AG20443 (cell line): Measurements from ENCODE around the gene CREB3.
A peak's percentile ranks its signal among the peaks of the same experiment; 100 is the strongest.

Experiments used
- DNase-seq: peaks from one replicate; pipeline ENCODE4 v3.0.0; 2012; ENCODE audit warnings: low spot score, mixed read lengths

Gene CREB3

DNA sequence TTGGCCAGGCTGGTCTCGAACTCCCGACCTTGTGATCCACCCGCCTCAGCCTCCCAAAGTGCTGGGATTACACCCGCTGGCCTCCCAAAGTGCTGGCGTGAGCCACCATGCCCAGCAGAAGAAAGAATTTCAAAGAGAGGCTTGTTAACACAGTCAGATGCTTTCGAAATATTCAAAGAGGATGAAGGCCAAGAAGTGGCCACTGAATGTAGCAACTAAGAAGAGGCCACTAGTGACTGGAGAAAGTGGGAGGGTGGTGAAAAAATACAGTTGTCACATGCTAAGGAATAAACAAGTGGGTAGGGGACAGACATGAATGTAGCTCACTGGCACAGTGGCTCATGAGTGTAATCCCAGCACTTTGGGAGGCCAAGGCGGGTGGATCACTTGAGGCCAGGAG is 29.8 kb upstream of the CREB3 start:
- DNase-seq = no peak

DNA sequence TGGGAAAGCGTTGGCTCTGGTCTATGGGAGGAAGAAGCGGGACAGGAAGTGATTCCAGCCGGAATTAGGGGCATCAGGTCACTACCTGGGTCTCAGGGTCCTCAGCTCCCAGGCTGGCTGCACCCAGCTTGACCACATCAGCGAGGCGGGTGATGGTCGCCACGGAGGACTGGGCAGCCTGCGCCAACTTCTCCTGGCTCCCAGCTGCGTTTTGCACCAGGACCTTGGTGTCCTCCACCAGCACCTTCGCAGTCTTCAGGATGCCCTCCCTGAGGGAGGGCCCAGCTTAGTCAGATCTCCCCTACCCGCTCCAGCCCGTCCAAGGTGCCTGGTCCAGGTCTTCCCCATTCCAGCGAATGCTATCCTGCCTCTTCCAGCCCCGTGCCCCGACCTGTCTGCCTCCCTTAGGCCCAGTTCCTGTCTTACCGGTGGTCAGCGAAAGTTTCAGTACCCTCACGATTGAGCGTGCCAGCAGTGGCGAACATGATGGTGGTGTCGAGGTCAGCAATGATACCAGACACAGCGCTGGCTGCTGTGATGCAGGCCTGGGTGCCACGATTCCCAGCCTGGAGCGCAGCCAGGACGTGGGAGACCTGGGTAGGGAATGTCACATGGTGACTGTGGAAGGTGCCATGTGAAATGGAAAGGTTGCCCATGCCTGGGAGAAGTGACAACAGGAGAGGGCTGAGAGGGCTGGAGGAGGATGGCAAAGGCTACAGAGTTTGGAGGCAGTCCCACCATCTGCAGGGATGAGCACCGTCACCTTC is 28.4 kb upstream of the CREB3 start:
- no peak for DNase-seq

DNA sequence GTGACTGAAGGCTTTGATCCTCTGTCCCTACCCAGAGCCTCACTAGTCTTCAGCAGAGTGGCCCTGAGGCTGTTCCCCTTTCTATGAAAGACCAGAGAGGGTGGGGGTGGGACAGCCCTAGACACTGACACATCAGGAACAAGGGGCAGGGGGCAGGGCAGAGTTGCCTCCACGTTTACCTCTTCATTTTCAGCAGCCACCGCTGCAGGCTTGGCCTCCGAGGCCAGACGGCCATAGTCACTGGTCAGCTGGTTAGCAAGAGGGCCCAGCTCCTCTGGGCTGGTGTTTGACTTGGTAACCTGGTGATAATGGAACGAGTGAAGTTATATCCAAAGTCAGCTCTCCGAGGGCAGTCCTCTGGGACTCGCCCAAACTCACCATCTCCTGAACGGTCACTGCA is 27.1 kb upstream of the CREB3 start:
- no peak for DNase-seq

DNA sequence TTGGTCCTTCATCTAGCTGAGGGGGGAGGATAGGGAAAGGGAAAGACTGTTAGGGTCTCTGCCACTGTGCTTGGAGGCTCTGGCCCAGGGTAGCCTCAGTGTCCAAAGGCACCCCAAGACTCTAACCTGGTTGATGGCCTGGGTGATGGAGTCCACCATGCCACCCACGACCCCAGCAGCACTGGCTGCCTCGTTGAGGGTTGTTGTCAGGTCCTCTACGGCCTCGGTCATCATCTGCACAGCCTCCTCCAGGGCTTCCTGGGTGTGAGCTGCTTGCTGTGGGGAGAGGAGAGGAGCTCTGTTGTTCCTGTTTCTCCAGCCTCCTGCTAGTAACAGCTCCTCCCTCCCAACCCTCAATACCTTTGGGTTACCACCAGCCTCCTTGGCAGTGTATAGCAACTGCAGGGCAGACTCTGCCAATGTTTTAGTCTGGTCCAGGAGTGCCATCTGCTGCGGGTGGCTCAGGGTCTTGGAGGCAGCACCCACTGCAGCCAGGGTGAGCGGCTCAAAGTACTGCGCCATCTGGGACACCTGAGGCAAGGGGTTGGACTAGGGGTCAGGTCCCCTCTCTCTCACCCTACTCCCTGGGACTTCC is 26.5 kb upstream of the CREB3 start:
- DNase-seq = no peak

DNA sequence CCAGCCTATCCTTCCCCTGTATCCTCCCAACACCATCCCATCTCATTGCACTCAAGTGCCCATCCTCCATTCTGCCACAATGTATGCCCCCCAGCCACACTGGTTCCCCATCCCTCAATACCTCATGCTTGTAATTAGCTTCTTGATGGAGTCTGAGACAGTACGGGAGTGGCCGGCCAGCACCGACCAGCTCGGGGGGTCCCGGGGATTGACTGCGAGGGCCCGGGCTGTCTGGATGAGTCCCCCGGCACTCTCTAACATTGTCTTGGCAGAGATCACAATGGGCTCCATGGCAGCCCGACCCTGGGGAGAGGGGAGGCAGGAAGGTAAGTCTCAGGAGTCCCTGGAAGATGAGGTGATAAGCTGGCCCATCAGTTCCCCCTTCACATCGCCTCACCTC is 25.5 kb upstream of the CREB3 start:
- DNase-seq = no peak

DNA sequence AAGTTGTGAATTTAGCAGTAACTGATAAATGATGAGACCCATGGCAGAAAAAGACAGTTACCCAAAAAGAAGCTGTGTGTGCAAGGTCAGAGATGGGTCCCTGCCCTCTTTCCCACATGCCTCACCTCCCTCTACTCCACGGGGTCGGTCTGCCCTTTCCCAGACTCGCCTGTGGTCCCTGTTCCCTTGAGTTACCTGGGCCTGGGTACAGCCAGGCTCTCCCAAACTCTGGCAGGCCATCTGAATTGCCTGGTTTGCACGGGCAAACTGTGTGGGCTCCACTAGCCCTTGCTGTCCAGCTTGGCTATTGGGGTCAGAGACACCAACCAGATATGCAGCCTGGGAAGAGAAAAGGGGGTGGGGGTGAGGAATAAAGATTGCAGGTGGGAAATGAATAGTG is 24.3 kb upstream of the CREB3 start:
- no peak for DNase-seq

DNA sequence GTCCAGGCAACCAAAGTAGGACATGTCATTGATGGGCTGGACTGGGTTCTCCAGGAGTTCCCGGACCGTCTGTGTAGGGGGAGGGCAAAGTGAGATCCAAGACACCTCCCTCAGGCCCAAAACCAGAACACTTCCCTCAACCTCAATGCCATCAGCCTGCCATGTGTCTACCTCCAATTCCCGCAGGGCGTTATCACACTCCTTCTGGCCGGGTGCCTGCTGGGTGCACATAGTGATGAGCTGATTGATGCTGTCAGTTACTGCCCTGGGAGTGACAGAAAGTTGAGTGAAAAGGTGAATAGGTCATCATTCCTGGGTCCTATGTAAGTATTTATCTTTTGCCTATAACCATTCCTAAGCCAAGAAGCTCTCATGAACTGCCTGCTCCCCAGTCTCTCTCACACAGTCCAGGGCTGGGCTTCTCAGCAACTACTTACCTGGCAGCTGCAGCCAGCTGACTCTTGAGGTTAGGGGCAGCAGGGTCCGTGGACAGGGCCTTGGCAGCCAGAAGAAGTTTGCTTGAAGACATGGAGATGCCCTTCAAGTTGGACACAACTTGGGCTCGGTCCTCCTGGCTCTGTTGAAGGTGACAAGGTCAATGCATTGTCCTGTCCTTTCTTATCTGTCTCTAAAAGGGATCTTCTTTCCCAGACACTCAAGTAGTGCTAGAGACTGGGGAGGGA is 21.5 kb upstream of the CREB3 start:
- no peak for DNase-seq

DNA sequence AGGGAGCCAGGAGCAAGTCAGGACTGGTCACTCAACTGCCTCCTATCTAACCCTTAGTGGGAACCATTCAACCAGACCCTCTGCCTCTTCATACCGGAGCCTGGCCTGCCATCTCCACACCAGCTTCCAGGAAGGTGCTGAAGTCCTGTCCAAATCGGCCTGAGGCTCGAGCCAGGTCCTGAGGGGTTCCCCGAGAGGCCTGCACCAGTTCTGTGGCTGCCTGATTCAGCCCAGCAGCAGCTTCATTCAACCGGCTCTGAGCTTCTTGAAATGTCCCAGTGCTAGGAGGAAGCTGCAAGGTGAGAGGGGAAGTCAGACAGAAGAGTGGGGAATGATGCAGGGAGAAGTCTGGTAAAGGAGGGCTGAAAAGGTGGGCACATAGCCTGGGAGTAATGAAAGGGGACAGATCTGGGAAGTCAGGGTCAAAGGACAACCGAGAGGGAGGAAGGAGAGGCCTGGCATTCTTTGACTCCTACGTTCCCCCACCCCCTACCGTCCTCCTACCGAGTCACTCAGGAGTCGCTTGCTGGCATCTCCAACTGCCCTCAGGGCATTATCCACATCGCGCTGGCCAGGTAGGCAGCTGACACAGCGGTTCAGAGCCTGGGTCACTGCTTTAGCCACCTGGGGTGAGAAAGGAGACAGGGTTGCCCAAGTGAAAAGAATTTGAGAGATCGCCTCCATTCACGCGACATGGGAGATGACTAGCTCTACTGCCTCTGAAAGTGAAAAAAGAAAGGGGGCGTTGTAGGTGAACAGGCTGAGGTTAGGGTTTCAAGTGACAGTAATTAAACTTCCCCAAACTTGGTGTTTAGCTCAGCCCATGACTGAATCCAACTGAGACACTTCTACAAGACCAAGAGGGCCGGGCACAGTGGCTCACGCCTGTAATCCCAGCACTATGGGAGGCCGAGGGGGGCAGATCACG is 20.7 kb upstream of the CREB3 start:
- no peak for DNase-seq

DNA sequence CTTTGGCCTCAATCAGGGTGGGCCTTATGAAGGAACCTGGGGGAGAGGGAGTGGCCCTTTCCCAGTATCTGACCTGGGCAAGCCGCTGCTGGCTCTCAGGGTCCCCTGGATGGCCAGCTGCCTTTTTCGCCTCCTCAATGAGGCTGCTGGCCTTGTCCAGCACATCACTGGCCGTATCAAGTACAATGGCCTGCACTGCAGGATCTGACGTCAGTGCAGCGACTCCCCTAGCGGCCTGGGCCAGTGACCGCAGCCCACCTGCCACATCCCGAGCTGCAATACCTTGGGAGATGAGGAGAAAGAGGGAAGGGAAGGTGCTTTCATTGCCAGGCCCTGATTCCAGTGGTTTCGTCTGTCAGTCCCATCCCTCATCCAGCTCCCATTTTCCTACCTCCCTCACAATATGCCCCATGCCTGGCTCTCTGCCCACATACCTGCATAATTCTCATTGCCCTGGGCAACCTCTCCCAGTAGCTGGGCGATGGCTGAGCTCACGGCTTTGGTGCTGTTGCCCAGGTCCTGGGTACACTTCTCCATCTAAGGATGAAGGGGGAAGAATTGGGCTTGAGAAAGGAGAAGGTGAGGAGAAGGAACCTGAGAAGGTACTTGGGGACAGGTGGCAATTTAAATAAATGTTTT is 19.6 kb upstream of the CREB3 start:
- no peak for DNase-seq

DNA sequence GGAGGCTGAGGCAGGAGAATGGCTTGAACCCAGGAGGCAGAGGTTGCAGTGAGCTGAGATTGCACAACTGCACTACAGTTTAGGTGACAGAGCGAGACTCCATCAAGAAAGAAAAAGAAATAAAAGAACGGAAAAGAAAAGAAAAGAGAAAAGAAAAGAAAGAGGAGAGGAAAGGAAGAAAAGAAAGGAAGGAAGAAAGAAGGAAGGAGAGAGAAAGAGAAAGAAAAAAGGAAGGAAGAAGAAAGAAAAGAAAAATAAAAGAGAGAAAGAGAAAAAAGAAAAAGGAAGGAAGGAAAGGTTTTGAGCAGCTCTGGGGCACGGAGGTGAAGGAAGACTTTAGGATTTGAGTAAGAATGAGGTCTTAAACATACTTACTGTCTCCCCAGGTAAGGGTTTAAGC is 18.9 kb upstream of the CREB3 start:
- no peak for DNase-seq

DNA sequence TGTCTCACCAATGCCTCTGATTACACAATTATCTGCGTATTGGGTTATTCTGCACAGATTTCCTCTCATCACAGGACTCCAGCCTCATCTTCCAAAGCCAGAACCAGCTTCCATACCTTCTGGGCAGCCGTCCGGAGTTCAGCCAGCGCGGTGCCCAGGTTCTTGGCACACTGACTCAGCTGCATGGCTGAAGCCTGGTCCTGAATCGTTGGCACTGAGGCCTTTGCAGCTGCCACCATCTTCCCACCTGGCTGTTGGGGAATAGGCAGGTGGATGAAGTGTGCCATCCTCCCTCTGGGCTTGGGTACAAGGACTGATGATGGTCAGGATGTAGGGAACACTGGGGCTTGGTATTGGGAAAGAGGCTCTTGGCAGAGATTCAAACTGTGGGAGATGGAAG is 18.3 kb upstream of the CREB3 start:
- no peak for DNase-seq

DNA sequence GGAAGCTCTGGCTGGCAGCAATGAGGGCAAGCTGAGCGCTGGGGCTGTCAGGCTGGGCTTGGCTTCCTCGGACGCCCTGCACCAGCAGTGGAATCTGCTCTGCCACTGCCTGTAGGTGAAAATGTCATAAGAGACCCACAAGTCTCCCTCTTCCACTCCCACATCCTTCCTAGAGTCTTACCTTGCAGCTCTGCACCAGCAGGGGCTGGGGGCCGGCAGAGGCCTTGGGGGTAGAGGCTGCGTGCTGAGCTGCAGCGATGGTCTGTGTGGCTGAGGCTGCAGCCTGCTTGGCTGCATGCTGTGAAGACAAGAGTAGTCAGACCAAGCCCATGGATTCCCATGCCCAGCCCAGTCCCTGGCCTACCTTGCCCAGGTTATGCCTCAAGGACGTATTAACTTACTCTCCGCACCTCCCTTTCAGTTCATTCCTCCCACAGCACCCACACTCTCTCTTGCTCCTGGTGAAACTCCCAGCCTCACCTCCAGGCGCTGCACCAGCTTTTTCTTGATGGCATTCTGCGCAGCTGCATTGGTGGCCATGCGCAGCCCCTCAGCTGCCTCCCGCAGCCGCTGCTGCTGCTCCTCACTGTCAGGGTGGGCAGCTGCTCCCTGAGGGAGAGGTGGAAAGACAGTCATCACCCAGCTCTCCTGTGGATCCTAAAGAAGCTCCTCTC is 17.8 kb upstream of the CREB3 start:
- no peak for DNase-seq

DNA sequence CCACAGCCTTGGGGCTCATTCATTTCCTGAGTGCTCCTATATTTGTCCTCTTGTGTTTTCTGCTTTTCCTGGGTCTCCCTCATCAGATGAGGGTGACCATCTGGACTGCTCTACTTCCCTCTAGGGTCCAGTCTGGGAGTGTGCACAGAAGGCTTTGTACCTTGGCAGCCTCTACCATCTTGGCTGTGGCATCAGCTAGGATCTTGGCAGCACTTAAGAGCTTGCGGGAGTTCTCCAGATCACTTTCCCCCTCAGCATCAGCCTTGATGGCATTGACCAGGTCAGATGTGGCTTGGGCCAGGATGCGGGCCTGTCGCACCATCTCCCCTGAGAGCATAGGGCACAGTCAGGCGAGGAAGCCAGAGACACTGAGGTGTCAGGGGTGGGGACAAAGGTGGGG is 16.2 kb upstream of the CREB3 start:
- no peak for DNase-seq

DNA sequence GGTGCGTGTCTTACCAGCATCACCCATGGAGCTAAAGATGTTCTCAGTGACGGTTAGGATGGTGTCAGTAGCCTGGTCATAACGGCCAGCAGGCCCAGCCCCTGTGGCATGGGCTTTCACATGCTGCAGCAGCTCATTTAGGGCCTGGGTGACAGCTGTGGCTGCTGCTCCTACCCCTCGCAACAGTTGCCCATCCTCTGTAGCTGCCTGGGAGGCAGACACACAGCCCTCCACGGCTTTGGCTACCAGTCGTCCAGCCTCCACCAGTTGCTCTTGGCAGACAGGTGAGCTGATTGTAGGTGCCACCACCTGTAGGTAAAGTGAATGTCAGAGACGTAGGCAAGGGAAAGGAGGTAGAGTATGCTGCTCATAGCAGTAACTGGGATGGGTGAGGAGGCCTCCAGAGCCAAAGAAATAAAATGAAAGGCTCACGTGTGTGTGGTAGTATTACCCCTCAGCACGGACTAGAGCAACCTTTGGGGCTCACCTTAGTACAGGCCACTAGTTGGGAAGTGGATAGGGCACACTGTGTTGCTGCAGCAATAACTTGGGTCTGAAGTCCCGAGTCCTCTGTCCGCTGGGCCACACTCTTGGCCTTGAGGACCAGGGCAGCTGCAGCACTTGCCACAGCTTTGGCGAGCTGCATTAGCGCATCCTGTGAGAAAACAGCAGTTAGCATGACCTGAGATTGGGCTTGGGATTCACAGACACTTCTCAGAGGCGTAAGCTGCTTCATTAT is 15.2 kb upstream of the CREB3 start:
- no peak for DNase-seq

DNA sequence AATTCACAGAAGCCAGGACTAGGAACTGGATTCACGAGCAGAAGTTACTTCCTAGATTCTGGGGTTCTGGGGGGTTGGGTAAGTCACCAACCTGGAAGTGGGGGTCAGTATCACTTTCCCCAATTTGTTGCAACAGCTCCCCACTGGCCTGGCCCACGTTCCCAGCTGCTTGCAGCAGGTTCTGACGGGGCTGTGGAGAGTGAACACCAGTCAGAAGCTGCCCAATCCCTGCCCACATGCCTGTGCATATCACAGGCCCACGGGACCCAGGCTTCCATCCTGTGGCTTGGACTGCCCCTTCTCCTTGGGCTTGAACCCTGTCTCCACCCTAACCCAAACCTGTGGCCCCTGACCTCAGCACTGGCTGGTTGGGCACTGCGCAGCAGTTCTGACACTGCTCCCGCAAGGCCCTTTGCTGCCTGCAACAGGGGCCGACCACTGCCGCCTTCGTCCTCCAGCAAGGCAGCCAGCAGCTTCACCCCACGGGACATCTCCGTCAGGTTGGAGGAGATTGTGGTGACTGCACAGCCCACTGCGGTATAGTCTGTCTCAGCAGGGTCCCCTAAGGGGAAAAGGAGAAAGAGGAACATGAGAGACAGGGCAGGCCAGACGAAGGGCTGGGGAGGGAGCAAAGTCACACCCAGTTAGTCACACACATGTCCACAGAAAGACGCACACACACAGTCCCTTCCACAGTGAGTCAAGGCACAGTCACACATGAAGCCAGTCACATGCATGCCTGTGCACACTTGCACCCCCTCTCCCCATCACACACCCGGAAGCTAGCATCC is 13.6 kb upstream of the CREB3 start:
- DNase-seq = no peak

DNA sequence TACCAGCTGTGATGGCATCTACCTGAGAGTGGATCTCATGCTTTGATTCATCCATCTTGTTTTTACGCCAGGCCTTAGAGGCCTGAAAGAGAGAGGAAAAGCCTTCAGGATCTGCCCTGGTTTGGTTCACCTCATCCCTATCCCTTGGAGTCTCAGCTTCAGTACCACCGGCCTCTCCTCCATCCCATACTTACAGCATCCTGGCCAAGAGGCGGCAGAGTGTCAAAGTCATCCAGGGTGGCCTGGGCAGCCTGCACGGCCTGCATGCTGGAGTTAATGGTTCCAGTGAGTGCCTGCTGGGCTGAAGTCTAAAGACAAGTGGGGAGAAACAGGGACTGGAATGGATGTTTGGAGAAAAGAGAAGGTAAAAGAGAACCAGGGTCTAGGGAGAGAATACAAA is 12.9 kb upstream of the CREB3 start:
- DNase-seq = no peak

DNA sequence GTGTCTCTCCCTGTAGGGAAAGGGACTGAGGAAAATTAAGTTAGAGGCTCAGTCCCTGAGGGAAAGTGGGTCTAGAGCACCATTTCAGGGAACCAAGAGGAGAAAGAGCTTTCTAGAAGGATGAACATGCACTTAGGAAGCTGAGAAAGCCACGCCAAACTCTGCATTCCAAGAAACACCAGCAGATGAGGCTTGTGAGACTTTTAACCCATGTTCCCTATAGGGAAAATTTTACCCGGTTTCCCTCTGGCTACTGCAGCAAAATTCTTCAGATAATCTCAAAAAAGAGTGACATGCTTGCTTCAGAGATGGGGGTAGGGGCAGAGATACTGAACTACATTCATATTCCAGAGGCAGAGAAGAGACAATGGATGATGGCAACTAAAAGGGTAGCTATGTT is 9.0 kb upstream of the CREB3 start:
- no peak for DNase-seq

DNA sequence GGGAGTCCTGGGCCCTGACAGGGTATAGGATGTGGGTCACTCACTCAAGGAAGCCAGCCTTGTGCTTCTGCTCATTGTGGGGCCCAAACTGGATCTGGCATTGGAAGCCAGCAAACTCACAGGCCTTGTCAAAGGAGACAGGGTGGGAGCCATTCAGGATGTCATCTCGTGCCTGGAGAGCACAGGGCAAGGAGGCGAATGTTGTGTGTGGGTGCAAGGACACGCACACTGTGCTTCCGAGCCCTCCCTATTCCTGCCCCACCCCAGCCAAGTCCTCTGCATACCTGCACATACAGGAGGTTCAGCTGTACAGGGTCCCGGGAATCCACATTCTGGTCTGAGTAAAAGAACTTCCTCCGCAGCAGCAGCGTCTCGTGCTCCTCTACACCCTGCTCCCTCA is 8.6 kb upstream of the CREB3 start:
- no peak for DNase-seq

DNA sequence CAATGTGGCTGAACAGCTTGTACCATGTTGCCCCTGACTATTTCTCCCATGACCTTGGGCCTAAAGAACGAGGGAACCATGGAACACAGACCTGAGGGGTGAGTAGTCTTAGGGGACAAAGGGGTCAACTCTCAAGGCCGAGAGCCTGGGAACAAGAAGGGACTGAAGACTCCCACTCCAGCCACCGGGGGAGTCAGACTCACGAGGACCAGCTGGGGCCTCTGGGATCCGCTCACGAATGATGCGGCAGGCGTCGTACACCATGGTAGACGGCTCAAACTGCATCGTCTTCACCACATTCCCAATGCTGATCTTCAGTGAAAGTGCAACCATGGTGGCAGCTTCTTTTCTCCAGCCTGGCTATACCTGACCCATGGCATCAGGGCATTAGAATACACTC is 7.1 kb upstream of the CREB3 start:
- DNase-seq = no peak

DNA sequence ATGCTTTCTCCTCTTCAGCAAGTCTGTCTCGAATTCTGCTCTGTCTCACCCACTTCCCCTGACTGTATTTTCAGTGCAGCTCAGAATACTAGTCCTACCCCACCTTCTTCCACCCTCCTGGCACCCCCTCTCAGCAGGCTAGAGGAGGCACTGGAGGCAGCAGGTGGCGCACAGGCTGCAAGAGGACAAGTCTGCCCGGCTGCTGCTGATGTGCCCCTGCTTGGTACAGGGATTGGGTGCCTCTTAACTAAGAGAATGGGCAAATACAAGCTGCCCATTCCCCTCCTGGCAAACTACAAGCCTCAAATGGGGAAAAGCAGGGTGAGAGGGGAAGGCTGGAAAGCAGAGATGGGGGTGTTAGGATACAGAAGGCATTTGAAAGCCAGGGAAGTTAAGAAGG is 5.5 kb upstream of the CREB3 start:
- DNase-seq = peak; percentile 49
